Cerebellar nuclear complex (tissue), 1 donor: ENCODE measurements around the gene KIAA1191.

Experiments used
- DNase-seq, 2 experiments: peaks; one replicate each; lab custom pipeline; 2025; lab: John Stamatoyannopoulos, UW

The KIAA1191 gene

GRCh38 chr5:176389135-176390123 lies 27.9 kb upstream of the KIAA1191 start:
- no peak for DNase-seq

- DNase-seq: peak; percentile 67 to 90
Observed at GRCh38 chr5:176388444-176389134, 27.0 kb upstream of the KIAA1191 start, which contains the start of the genes HIGD2A and NOP16. Gene HIGD2A, plus strand, starts transcription at chr5:176388751. Its CDS starts 69 bp downstream, at chr5:176388820. Gene NOP16, minus strand, starts transcription at chr5:176388598. Its CDS starts 59 bp downstream, at chr5:176388539.

- no peak for DNase-seq
Observed at GRCh38 chr5:176388003-176388443, 26.5 kb upstream of the KIAA1191 start.

- no peak for DNase-seq
Observed at GRCh38 chr5:176387384-176387925, 25.9 kb upstream of the KIAA1191 start.

- no peak for DNase-seq
Observed at GRCh38 chr5:176386491-176386890, 24.9 kb upstream of the KIAA1191 start.

GRCh38 chr5:176384991-176385390 lies 23.4 kb upstream of the KIAA1191 start:
- no peak for DNase-seq

GRCh38 chr5:176384366-176384930 lies 22.9 kb upstream of the KIAA1191 start:
- DNase-seq: no peak

GRCh38 chr5:176383961-176384360 lies 22.4 kb upstream of the KIAA1191 start:
- no peak for DNase-seq

- DNase-seq: no peak
Observed at GRCh38 chr5:176383248-176383905, 21.8 kb upstream of the KIAA1191 start.

- DNase-seq: no peak
Observed at GRCh38 chr5:176382721-176383120, 21.2 kb upstream of the KIAA1191 start.

- no peak for DNase-seq
Observed at GRCh38 chr5:176381979-176382378, 20.4 kb upstream of the KIAA1191 start.

GRCh38 chr5:176381423-176381822 lies 19.9 kb upstream of the KIAA1191 start:
- DNase-seq: no peak

- DNase-seq: no peak
Observed at GRCh38 chr5:176379881-176380280, 18.3 kb upstream of the KIAA1191 start.

GRCh38 chr5:176373100-176373818 lies 11.7 kb upstream of the KIAA1191 start:
- DNase-seq: no peak

- no peak for DNase-seq
Observed at GRCh38 chr5:176371621-176372539, 10.3 kb upstream of the KIAA1191 start.

- no peak for DNase-seq
Observed at GRCh38 chr5:176369934-176370711, 8.6 kb upstream of the KIAA1191 start.

GRCh38 chr5:176368726-176369125 lies 7.2 kb upstream of the KIAA1191 start:
- no peak for DNase-seq

- DNase-seq: no peak
Observed at GRCh38 chr5:176366232-176366894, 4.8 kb upstream of the KIAA1191 start.
